HG02938 (cell line): Measurements from ENCODE around the gene PTPRB.

Experiments used
- ATAC-seq: cut with Tn5 transposase; IDR thresholded peaks from one replicate; pipeline ENCODE4 v1.9.1; 2021; ENCODE audit warnings: mild to moderate bottlenecking, moderate library complexity; ENCODE audit not compliant: unreplicated experiment

Gene PTPRB

DNA sequence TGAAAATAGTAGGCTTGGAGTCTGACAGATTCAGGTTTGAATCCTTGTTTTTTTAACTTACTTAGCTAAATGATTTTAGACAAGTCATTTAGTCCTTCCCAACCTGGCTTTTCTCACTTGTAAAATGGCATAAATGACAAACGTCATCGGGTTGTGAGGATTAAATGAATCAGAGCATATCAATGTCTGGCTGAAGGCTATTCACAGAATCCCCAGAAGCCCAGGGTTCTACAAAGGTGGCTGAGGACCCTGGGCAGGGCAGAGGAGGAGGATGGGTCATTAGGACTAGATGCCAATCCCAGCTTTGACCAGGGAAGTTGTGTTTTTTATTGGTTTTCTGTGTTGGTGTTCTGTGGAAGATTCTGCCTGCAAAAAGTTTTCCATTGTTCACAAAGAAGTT, 7.6 kb upstream of the PTPRB start:
- ATAC-seq = no peak

DNA sequence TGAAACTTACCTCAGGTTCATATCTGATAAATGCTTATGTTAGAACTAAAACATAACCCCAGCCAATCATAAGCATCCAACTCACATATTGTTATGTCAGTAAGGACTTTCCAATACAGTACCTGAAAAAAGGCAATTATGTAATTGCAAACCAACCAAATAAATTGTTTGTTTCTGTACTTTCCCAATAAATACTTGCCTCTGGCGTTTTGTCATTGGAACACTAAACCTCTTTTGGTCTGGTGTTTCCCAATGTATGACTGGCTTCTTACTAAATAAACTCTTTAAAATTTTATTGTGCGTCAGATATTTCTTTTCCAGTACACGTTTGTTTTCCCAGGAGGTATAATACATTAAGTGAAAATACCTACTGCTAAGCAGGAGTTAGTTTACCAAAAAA, 6.7 kb upstream of the PTPRB start:
- ATAC-seq = no peak

GRCh38 chr12:70641691-70642090, 4.5 kb upstream of the PTPRB start:
- ATAC-seq = no peak

GRCh38 chr12:70640901-70641300, 3.7 kb upstream of the PTPRB start:
- ATAC-seq = no peak

DNA sequence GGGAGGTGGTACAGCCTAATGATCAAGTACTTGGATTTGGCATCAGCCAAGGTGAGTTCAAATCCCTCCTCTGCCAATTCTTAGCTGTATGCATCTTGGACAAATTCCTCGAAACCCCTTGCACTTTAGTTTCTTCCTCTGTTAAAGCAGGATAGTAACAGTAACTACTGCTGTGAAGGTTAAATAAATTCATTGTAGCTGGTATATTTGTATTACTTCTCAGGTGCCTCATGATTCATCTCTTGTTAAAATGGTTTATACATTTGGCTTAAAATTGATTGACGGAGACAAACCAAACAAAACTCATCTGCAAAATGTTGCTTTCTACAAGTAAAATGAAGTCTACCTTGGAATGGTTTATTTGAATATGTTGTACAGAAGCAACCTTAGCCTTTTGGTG, 2.3 kb upstream of the PTPRB start:
- ATAC-seq = no peak

DNA sequence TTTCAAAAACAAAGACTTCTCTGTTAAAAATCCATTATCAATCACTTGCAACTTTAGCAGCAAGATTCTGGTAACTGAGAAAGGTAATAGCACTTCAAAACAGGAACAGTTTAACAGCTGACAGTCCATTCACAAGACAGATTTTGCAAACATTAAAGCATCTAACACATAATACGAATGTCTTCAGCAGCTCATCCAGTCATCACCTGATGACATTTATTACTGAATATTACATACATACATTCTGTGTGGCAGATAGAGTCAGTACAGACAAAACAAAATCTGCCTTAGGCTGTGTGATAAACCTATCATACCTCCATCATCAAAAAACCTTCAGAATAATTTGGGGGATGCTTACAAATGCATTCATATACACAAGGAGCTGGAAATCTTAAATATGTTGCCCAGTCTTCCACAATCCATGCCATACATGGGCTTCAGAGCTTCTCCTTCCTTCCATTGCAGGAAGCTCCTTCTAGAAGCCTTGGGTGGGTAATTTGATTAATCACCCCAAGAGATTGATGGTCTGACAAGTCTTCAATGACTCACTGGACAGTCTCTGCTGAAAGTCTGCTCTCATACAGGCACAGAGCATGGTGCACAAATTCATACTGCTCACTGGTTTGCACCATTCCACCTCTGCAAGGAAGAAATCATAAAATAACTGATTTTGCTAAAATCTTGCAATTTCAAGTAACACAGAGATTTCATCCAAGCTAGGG, 1.6 kb upstream of the PTPRB start:
- no peak for ATAC-seq

DNA sequence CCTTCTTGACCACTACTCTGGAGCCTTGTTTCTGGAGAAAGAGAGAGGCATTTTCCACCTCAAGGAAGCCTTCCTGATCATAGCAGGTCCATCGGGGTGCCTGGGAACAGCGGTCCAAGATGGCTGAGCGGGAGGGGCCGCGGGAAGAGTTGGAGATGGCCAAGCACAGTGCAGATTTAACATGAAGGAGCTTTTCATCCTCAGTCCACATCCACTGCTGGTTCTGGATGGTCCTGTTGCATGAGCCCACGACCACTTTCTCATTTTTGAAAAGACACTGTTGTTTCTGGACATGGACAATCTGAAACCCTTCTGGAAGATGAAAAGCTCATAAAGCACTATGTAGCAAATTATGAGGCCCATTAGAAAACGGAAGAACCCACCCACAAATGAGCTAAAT, 1.5 kb downstream of the PTPRB start:
- ATAC-seq = no peak

DNA sequence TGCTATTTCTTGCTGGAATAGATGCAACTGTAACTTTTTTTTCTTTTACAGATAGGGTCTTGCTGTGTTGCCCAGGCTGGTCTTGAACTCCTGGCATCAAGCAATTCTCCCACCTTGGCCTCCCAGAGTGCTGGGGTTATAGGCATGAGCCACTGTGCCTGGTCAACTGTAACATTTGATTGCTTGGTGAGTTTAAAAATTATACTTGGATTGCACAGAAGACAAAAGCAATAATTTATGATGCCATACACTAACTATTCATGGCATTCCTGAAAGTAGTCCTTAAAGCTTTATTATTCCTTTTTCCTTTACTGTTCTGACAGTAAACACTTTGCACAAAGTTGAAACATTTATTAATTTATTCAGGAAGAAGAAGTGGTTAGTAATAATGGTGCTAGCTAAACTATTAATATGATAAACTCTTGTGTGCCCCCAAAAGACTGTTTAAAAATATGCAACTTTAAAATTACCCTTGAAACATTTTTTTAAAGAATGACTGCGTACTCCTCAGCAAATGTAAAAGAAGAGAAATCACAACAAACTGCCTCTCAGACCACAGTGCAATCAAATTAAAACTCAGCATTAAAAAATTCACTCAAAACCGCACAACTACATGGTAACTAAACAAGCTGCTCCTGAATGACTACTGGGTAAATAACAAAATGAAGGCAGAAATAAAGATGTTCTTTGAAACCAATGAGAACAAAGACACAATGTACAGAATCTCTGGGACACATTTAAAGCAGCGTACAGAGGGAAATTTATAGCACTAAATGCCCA, 8.3 kb downstream of the PTPRB start:
- ATAC-seq = no peak

DNA sequence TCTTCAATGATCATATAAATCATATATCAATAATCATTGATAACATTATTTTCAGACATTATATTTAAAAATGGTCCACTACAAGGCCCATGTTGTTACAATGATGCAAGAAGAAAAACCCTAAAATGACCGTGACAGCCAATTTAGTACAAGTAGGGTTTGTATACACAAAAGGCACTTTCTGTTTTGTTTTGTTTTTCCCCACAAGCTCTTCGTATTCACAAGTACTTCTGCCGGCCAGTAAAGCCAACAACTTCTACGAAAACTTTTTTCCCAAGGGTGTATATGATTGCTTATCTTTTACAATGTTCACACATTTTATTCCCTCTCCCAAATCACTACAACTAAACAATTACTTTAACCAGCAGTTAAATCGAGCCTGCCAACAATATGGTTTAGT, 9.6 kb downstream of the PTPRB start:
- ATAC-seq = no peak

GRCh38 chr12:70626180-70626579, 11.0 kb downstream of the PTPRB start:
- ATAC-seq = no peak

DNA sequence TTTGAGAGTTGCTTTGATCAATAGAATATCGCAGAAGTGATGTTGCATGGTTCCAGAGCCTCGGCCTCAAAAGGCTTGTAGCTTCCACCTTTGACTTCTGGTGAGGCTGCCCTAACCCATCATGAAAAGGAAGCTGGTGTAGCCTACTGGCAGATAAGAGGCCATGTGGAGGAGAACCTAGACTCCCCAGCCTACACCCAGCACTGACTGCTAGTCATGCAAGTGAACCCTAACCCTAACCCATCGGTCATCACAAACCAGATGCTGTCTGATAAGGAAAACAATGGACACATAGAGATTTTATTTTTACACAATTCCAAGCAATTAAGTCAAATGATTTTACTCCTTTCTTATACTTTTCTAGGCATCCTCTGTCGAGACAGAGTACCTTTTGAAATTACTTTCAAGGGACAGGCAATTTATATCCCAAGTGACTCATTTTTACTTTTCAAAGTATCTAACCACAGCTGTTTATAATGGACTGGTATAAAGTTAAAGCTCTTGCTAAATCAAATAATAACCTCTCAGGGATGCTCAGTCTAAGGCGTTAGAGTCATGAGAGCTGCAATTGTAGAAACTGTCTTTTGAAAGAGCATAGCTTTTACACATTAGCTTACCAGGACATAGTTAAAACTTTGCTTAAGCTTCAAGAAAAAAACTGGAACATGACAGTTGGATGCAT, 17.6 kb downstream of the PTPRB start:
- ATAC-seq = no peak

DNA sequence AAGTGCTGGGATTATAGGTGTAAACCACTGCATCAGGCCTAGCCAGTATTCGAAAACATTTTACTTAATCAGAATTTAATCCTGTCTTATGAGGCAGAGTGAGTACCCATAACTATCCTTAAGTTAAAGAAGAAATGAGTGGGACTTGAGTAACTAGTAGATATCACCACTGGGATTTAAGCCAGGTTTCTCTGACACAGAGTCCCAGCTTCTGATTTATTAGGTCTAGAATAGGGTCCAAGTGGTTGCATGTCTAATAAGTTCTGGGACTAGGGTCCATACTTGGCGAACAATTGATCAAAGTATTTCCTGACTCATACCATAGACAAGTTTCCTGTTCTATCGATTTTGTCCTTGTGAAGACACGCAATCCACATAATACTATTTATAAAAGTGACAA, 18.9 kb downstream of the PTPRB start:
- ATAC-seq = no peak

GRCh38 chr12:70617450-70617849, 19.8 kb downstream of the PTPRB start:
- no peak for ATAC-seq

DNA sequence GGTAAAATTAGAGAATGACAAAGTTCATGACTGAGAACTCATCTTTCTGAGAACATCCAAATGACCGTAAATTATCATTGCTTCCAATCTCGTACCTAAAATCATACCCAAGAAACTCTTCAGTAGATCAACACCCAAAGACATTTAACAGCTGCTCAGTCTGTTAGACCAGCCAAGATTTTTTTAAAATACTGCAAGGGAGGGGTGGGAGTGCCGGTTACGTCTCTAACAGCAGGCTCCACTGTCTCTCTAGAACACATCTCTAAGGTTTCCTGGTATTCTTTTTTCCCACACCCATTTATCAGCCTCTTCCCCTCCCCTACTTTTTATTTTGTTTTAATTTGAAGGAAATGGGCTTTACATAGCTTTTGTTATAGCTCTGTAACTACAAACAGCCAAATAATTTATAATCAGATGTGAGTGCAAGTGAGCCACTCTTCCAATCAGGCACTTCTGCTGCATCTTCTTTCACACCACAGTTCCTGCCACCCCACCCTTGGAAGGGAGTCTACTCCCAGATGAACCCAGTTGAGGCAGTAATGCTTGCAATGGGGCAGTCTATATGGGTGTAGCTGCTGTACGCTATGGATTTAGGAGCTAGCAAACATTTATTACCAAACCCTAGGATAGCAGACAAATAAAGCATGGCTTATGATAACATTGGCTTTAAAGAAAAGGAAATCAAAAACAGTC, 21.9 kb downstream of the PTPRB start:
- no peak for ATAC-seq

DNA sequence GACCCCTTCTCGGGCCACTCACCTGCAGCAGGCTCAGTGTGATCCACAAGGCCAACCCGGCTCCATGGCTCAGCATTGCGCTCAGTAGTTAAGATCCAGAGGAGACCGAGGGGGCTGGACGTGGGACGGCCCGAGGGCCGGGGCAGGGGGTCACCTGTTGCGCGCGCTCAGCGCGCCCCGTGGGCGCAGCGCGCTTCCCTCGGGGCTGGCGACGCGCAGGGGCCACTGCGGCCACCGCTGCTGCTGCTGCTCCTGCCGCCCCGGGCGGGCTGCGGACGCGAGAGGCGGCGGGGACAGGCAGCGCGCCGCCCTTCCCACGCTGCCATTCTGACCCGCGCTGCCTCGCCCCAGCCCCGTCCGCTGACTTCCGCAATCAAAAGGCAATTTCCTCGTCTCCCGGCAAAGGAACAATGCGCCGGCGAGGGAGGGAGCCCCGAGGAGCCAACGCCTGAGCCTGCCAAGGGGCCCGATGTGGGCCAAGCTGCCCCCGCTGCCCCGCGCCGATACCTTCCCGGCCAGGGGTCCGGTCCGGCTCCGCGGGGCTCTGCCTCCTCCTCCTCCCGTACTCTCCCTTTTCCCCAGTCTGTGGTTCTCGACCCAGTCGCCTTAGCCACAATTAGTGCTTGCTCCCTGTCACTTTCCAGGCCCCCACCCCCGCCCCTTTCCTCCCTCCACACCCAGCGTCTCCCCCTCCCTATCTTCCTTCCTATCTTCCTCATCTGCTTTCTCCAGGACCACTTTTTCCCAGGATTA, 27.3 kb downstream of the PTPRB start:
- no peak for ATAC-seq

DNA sequence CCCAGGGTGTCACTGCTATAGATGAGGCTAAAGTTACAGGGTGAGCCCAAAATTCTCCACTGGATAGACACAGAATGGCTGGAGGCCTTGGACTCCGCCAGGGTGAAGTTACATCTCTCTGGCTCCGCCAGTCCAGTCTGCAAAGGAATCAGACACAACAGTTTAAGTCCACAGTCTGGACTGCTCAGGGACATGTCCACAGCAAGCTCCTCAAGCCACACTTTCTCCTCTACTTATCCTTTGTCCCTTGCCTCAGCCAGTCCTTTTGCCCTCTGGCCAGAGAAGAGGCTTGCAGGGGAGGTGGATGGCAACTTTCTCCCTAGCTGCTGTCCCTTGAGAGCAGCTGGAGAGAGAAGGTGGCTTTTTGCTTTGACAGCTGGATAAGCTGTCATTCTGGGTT, 28.0 kb downstream of the PTPRB start:
- ATAC-seq = no peak

DNA sequence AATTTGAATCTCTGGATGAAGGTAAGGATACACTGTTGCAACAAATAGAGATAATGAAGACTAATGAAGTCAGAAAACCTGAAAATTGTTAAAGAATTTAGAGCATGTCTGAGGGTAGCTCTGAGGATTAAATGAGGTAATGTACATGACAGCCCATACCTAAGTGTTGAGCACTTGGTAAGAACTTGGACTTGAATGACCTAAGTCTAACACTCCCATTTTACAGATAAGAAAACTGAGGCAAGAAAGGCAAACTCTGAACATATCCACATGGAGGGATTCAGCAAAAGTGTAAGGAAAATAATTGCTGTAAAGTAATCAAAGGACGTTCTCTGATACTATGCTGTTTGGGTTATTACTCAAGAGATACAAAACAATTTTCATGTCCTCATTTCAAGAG, 29.0 kb downstream of the PTPRB start:
- no peak for ATAC-seq

- ATAC-seq = no peak
These were observed 30.1 kb downstream of the PTPRB start for GRCh38 chr12:70607107-70607506.

- ATAC-seq = no peak
These were observed 31.3 kb downstream of the PTPRB start for GRCh38 chr12:70605976-70606375.

DNA sequence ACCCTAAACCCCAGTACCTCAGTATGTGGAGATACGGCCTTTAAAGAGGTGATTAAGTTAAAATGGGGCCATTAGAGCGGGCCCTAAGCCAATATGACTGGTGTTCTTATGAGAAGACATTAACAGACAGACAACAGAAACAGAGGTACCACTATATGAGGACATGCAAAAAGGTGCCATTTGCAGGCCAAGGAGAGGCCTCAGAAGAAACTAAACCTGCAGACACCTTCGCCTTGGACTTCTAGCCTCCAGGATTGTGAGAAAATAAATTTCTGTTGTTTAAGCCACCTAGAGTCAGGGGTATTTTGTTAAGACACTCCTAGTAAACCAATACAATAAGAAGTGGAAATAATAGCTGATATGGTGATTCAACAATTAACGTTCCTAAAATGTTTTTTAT, 32.6 kb downstream of the PTPRB start:
- no peak for ATAC-seq

DNA sequence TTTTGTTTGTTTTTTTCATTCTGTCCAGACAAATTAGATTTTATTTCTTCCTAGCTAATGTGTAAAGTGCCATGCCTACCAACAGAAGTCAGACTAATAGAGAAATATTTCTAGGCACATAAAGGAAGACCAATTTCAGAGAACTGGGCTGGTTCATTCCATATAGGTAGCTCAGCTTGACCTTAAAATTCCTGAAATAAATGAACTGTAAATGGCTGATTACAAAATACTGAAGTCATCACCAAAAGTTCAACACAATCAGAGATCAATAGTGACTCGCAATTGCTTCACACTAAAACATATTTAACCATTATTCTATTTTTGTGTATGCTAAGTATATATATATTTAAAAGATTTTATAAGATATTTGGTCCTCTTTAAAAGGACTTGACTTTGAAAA, 34.2 kb downstream of the PTPRB start:
- ATAC-seq = no peak
